Kidney epithelial cell (primary cell): ENCODE measurements around the gene MINK1. TPM values are rescaled to one million over a fixed set of nuclear protein-coding genes. Genes with fewer than 3 reads are reported as not detected.
"Not testable (repeated sequence)": the region's sequence is repeated elsewhere in the genome, so short reads cannot be mapped to it uniquely, and the experiment has no call there.

Experiments
- DNase-seq: peaks from one replicate; pipeline ENCODE4 v3.0.0-alpha.2; 2010; ENCODE audit warnings: low read depth
- H3K27me3 ChIP-seq: 2 replicates; pipeline ENCODE4 v1.6.0; 2011; ENCODE audit warnings: low read length; ENCODE audit not compliant: control insufficient read depth, insufficient read depth
- H3K36me3 ChIP-seq: 2 replicates; pipeline ENCODE4 v1.5.1; 2011; ENCODE audit warnings: low read length; ENCODE audit not compliant: control insufficient read depth, insufficient read depth
- H3K4me3 ChIP-seq: 2 replicates; pipeline ENCODE4 v1.5.1; 2011; ENCODE audit warnings: low read depth, mild to moderate bottlenecking, control low read depth, low read length
- total RNA-seq: library from RNA; depleted of rRNA; stranded (reverse); fragments of >200 nt; gene quantifications from 2 replicates; pipeline ENCODE4 v1.2.3, GENCODE V29; 2015
- TF ChIP-seq, protein P1 (sequence below): IDR thresholded peaks from 2 replicates; pipeline ENCODE4 v1.5.1; 2011; ENCODE audit warnings: mild to moderate bottlenecking, moderate library complexity, low read length, control low read depth, inconsistent platforms; ENCODE audit not compliant: insufficient read depth, poor library complexity, severe bottlenecking

Gene MINK1
- total RNA-seq, 1 donor from 2014 or later = 36.1 TPM

- H3K36me3 ChIP-seq = no peaks in the 10 kb centered on the region
- no peaks in the 10 kb centered on the region for H3K27me3 ChIP-seq
- DNase-seq = no peak
- TF ChIP-seq, protein P1, sequence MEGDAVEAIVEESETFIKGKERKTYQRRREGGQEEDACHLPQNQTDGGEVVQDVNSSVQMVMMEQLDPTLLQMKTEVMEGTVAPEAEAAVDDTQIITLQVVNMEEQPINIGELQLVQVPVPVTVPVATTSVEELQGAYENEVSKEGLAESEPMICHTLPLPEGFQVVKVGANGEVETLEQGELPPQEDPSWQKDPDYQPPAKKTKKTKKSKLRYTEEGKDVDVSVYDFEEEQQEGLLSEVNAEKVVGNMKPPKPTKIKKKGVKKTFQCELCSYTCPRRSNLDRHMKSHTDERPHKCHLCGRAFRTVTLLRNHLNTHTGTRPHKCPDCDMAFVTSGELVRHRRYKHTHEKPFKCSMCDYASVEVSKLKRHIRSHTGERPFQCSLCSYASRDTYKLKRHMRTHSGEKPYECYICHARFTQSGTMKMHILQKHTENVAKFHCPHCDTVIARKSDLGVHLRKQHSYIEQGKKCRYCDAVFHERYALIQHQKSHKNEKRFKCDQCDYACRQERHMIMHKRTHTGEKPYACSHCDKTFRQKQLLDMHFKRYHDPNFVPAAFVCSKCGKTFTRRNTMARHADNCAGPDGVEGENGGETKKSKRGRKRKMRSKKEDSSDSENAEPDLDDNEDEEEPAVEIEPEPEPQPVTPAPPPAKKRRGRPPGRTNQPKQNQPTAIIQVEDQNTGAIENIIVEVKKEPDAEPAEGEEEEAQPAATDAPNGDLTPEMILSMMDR = no peak
- H3K4me3 ChIP-seq = no peak overlapping the region
Observed at GRCh38 chr17:4919511-4920047, 86.4 kb downstream of the MINK1 start.

GRCh38 chr17:4920351-4921048 lies 87.4 kb downstream of the MINK1 start:
- Histone ChIP-seq H3K27me3 (no peaks in the 10 kb centered on the region), H3K4me3 (no peak overlapping the region), H3K36me3 (no peaks in the 10 kb centered on the region)
- no peak for DNase-seq
- TF ChIP-seq, protein P1 = no peak

GRCh38 chr17:4921320-4921719 lies 88.2 kb downstream of the MINK1 start:
- H3K36me3 ChIP-seq = no peaks in the 10 kb centered on the region
- no peaks in the 10 kb centered on the region for H3K27me3 ChIP-seq
- TF ChIP-seq, protein P1 = no peak
- DNase-seq = no peak
- H3K4me3 ChIP-seq = no peak overlapping the region

GRCh38 chr17:4926577-4927335 lies 93.6 kb downstream of the MINK1 start:
- not testable (repeated sequence) for H3K4me3 ChIP-seq, H3K27me3 ChIP-seq, DNase-seq, H3K36me3 ChIP-seq

DNA sequence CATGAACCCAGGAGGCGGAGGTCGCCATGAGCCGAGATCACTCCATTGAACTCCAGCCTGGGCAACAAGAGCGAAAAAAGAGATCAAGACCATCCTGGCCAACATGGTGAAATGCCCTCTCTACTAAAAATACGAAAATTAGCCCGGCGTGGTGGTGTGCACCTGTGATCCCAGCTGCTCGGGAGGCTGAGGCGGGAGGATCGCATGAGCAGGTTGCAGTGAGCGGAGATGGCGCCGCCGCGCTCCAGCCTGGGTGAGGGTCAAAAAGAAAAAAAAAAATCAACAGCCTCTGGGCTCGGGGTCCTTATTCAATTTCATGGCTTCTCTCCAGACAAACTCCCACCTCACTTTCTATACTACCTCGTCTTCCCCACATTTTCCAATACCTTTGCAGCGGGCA lies 95.7 kb downstream of the MINK1 start:
- TF ChIP-seq, protein P1 = no peak
- H3K27me3 ChIP-seq = no peaks in the 10 kb centered on the region
- DNase-seq = no peak
- no peak overlapping the region for H3K4me3 ChIP-seq
- no peaks in the 10 kb centered on the region for H3K36me3 ChIP-seq

GRCh38 chr17:4931963-4932362 lies 98.8 kb downstream of the MINK1 start, which contains the start of gene GP1BA:
Gene GP1BA, plus strand, starts transcription at chr17:4932277. Its CDS starts 328 bp downstream, at chr17:4932605.
- Histone ChIP-seq H3K36me3 (no peaks in the 10 kb centered on the region), H3K27me3 (no peaks in the 10 kb centered on the region), H3K4me3 (no peak within 1 kb of the TSS)
- DNase-seq = no peak
- TF ChIP-seq, protein P1 = no peak
